ENCODE results near the gene FGD3.
"Not testable (repeated sequence)": the region's sequence is repeated elsewhere in the genome, so short reads cannot be mapped to it uniquely, and the experiment has no call there.

Gene FGD3

DNA sequence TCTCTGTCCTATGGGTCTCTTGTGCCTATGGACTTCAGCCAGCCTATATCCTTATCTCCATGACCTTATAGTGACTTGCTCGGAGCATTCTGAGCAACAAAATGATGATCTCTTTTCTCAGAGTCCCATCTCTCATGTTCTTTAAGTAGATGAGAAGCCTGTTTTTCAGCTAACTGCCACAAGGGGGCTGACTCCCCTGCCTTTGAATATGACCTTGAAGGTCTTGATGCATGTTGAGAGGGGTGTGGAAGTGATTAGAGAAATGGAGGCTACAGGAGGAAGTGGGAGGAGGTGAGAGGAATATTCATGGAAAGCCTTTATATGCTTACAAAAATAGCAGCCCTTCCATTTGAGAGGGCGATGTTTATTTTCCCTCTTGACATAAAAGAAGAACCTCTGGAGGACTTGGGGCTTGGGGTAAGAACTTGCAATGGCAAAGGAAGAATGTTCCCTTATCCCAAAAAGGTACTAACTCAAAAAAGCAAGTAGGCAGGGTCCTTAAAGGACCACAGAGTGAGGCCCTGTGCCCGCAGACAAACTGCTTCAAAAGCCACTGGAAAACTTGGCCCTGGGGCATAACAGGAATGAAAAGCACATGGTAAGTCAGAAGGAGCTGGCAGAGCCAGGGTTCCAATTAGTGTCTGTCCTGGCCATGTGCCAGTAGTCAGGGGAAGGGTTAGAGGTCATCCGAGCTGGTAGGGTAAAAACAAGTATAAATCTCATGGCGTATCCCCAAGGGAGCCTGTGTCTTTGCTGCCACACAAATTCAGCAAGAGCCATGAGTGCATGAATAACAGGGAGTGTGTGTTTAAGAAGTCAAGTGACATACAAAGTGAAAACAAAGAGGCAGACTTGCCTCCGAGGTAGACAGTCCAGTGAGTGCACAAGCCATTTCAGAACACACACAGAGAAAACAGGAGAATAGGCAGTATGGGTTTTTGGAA, 39.1 kb downstream of the FGD3 start:
- H3K4me3 ChIP-seq (ENCODE audit: low read length): no peak overlapping the region
- TF ChIP-seq, protein P1, sequence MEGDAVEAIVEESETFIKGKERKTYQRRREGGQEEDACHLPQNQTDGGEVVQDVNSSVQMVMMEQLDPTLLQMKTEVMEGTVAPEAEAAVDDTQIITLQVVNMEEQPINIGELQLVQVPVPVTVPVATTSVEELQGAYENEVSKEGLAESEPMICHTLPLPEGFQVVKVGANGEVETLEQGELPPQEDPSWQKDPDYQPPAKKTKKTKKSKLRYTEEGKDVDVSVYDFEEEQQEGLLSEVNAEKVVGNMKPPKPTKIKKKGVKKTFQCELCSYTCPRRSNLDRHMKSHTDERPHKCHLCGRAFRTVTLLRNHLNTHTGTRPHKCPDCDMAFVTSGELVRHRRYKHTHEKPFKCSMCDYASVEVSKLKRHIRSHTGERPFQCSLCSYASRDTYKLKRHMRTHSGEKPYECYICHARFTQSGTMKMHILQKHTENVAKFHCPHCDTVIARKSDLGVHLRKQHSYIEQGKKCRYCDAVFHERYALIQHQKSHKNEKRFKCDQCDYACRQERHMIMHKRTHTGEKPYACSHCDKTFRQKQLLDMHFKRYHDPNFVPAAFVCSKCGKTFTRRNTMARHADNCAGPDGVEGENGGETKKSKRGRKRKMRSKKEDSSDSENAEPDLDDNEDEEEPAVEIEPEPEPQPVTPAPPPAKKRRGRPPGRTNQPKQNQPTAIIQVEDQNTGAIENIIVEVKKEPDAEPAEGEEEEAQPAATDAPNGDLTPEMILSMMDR (conservative IDR thresholded peaks at IDR 0.05; ENCODE audit: low read length): peak; percentile 45
- peak; percentile 9 for DNase-seq (ENCODE audit: low read depth)

DNA sequence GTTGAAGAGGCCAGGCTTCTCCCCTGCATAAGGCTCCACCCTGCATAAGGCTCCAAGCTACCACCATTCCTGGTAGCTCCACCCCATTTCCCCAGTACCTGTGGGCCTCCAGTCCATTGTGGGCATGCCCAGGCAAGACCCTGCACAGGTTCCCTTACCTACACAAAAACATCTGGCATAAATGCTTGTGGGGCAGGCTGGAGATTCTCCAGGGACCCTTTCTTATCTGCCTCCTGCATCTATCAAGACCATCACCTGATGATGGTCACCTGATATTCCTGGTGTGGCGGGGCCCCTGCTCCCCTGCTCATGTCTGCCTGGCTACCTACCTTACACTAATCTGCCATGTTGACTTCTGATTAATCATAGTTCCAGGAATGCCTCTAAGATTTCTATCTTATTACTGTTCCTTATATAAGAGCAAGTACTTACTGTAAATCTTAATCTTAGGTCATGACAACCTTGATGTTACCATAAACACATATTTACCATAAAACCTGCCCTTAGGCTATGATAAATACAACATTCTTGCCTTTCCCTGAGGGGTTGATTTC, 41.0 kb downstream of the FGD3 start:
- TF ChIP-seq, protein P1 (conservative IDR thresholded peaks at IDR 0.05; ENCODE audit: low read length): no peak
- DNase-seq (ENCODE audit: low read depth): no peak
- no peak overlapping the region for H3K4me3 ChIP-seq (ENCODE audit: low read length)

DNA sequence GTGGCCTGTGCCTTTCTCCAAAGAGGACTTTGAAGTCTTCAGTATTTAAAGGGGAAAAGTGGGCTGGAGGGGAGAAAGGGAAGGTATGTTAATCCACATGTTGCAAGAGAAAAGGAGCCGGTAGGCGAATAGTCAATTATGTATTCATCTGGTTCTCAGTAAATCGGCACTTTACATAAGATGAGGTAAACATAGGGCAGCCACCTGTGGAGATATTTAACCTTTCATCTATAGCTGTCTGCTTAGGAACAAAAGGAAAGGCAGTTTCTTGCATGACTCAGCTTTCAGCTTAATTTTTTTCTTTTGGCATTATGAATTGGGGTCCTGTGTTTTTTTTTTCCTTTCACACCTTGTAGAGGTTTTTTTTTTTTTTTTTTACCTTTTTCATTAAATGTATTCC, 42.2 kb downstream of the FGD3 start:
- TF ChIP-seq, protein P1 (conservative IDR thresholded peaks at IDR 0.05; ENCODE audit: low read length): no peak
- DNase-seq (ENCODE audit: low read depth): no peak
- H3K4me3 ChIP-seq (ENCODE audit: low read length): no peak overlapping the region

DNA sequence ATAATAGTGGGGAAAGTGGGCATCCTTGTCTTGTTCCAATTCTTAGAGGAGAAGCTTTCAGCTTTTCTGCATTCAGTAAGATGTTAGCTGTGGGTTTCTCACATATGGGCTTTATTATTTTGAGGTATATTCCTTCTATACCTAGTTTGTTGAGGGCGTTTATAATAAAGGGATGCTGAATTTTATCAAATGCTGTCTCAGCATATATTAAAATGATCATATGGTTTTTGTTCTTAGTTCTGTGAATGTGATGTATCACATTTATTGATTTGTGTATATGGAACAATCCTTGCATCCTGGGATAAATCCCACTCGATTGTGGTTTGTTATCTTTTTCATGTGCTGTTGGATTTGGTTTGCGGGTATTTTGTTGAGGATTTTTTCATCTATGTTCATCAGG, 43.1 kb downstream of the FGD3 start:
- TF ChIP-seq, protein P1 (conservative IDR thresholded peaks at IDR 0.05; ENCODE audit: low read length): no peak

DNA sequence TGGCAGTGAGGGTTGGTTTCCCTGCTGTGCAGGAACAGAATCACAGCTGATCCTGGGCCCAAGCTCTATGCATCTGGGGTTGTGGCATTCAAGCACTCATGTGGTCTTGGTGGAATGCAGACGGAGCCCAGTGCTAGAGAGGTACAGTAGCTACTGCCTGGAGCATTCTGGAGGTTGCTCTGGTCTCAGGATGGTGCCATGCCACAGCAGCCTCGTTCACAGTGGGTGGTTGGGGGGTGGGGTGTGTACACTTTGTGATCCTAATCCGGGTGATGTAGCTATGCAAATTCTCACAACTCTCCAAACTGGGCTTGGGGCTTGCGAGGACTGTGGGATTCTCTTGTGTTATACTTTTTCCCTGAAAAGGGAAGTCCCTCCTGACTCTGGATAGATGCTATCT, 45.2 kb downstream of the FGD3 start:
- no peak overlapping the region for H3K4me3 ChIP-seq (ENCODE audit: low read length)
- TF ChIP-seq, protein P1 (conservative IDR thresholded peaks at IDR 0.05; ENCODE audit: low read length): no peak
- no peak for DNase-seq (ENCODE audit: low read depth)

More for the DNA sequence above, 43.1 kb downstream of the FGD3 start:
- H3K4me3 ChIP-seq (ENCODE audit: low read length): no peak overlapping the region
- DNase-seq (ENCODE audit: low read depth): no peak

DNA sequence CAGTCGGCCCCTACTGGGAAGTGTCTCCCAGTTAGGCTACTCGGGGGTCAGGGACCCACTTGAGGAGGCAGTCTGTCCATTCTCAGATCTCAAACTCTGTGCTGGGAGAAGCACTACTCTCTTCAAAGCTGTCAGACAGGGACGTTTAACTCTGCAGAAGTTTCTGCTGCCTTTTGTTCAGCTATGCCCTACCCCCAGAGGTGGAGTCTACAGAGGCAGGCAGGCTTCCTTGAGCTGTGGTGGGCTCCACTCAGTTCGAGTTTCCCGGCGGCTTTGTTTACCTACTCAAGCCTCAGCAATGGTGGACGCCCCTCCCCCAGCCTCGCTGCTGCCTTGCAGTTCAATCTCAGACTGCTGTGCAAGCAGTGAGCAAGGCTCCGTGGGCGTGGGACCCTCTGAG, 51.5 kb downstream of the FGD3 start:
- DNase-seq (ENCODE audit: low read depth); H3K4me3 ChIP-seq (ENCODE audit: low read length): not testable (repeated sequence)

DNA sequence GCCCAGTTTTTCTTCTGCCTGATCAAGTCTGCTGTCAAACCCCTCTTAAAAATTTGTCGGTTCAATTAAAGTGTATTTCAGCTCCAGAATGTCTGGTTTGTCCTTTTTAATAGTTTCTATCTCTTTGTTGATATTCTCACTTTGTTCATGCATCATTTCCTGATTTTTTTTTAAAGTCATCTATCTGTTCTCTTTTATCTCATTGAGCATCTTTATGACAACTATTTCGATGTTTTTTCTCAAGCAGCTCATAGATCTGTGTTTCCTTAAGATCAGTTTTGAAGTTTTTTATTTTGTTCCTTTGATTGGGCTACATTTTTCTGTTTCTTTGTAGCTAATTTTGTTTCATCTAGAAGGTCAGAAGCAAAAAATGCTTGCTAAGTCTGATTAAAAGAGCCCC, 53.7 kb downstream of the FGD3 start:
- no peak overlapping the region for H3K4me3 ChIP-seq (ENCODE audit: low read length)
- TF ChIP-seq, protein P1 (conservative IDR thresholded peaks at IDR 0.05; ENCODE audit: low read length): no peak
- no peak for DNase-seq (ENCODE audit: low read depth)
